ENCODE results near the gene SMAD7.

- TF ChIP-seq GATA3 (IDR thresholded peaks at IDR 0.05; ENCODE audit: low read depth, low read length) (no peak), GATA2 (IDR thresholded peaks at IDR 0.05; ENCODE audit: low read depth, low read length) (no peak)
Observed at GRCh38 chr18:48986851-48987761, 36.3 kb upstream of the SMAD7 start.
